Measurements from ENCODE around the gene ZZZ3. TPM values are rescaled to one million over a fixed set of nuclear protein-coding genes. Genes with fewer than 3 reads are reported as not detected.

The ZZZ3 gene
- total RNA-seq (2021) = 51.1 and 52.4 TPM in 2 replicates
- long read RNA-seq, full-length matches to known transcripts = 24 of 172 reads
- long read RNA-seq, partial matches to known transcripts = 21 of 172 reads
- long read RNA-seq, other reads (novel, unspliced or antisense) = 127 of 172 reads

- Mint-ChIP-seq H3K4me3 (peak within 1 kb of the TSS; percentile 98 to 99), H3K4me1 (peaks cover 20 to 25% of the 10 kb centered on the region in 2 experiments), H3K36me3 (ENCODE audit: insufficient read depth in 1 of 3, low read depth in 3 of 3) (peaks cover 0 to 4% (median 0%) of the 10 kb centered on the region in 3 experiments; a peak in 2 of 7 replicates), H3K27me3 (ENCODE audit: low read depth) (no peaks in the 10 kb centered on the region), H3K9me3 (no peaks in the 10 kb centered on the region), H3K27ac (peak within 1 kb of the TSS; percentile 99 to 100 (median 100))
- H3K4ac ChIP-seq (ENCODE audit: low read depth, low read length) = no peak within 1 kb of the TSS; the same call in 1 of the 2 replicates
- no peak within 1 kb of the TSS for H4K8ac ChIP-seq (replicated peaks; ENCODE audit: insufficient read length, low read depth, low read length)
- H4K91ac ChIP-seq (ENCODE audit: insufficient read length, low read depth, low read length) = no peak within 1 kb of the TSS
- H3K79me1 ChIP-seq (ENCODE audit: insufficient read depth, low read depth, low read length, poor library complexity, severe bottlenecking) = no peaks in the 10 kb centered on the region
- H3K27me3 ChIP-seq (ENCODE audit: insufficient read depth, low read length) = no peaks in the 10 kb centered on the region
- no peak within 1 kb of the TSS for H3T11ph ChIP-seq (ENCODE audit: low read length)
- H2AK5ac ChIP-seq (ENCODE audit: insufficient read length, low read length) = no peak within 1 kb of the TSS
- DNase-seq = peak; percentile 95
- peaks cover 14% of the 10 kb centered on the region for H3K23me2 ChIP-seq (ENCODE audit: insufficient read length, low read depth, low read length, poor library complexity, severe bottlenecking)
- no peak for TF ChIP-seq CTCF (conservative IDR thresholded peaks at IDR 0.05)
- peak within 1 kb of the TSS; percentile 92 for H4K5ac ChIP-seq (ENCODE audit: insufficient read length, low read depth, low read length)
- peak within 1 kb of the TSS; percentile 92 for H3K56ac ChIP-seq (ENCODE audit: insufficient read length, low read depth, low read length)
- H3K9ac ChIP-seq (ENCODE audit: extremely low read depth, insufficient read length, low read length) = peak within 1 kb of the TSS; percentile 100
- H3K23ac ChIP-seq (ENCODE audit: insufficient read length, low read depth, low read length) = no peak within 1 kb of the TSS
- peak within 1 kb of the TSS; percentile 23 for H2BK5ac ChIP-seq (ENCODE audit: insufficient read length, low read length)
- H2AFZ ChIP-seq (ENCODE audit: low read length) = peak within 1 kb of the TSS; percentile 74
- peak within 1 kb of the TSS; percentile 99 for H3K18ac ChIP-seq (ENCODE audit: insufficient read length, low read depth, low read length)
- H3K14ac ChIP-seq (ENCODE audit: insufficient read depth, low read length) = peak within 1 kb of the TSS; percentile 99
- H2BK120ac ChIP-seq (ENCODE audit: low read depth, low read length, poor library complexity, severe bottlenecking) = peak within 1 kb of the TSS; percentile 84
- H4K20me1 ChIP-seq (ENCODE audit: control insufficient read depth, insufficient read depth, insufficient read length) = no peaks in the 10 kb centered on the region
- H3K79me2 ChIP-seq (ENCODE audit: insufficient read depth, low read length) = peaks cover 18% of the 10 kb centered on the region
- peak within 1 kb of the TSS; percentile 99 for H3K27ac ChIP-seq (ENCODE audit: insufficient read length, low read depth, low read length)
- no CpG with 5 or more reads among the region's 56 CpGs for WGBS (ENCODE audit: extremely low coverage, insufficient read length, low lambda C conversion rate)
- H2BK15ac ChIP-seq (ENCODE audit: low read depth, low read length) = no peak within 1 kb of the TSS
- H3K4me2 ChIP-seq (ENCODE audit: insufficient read depth, insufficient read length, low read length) = peak within 1 kb of the TSS; percentile 76
- no peaks in the 10 kb centered on the region for H3K9me3 ChIP-seq (ENCODE audit: control insufficient read depth, low read depth, low read length)
- no peak within 1 kb of the TSS for H2BK20ac ChIP-seq (ENCODE audit: low read depth, low read length, poor library complexity, severe bottlenecking)
- H2BK12ac ChIP-seq (ENCODE audit: insufficient read length, low read depth, low read length) = no peak within 1 kb of the TSS
- no peaks in the 10 kb centered on the region for H3K4me1 ChIP-seq (ENCODE audit: insufficient read depth, low read length)
These were observed at the start of gene ZZZ3 for GRCh38 chr1:77682460-77683159. ZZZ3 (minus strand) TSS chr1:77682658; CDS start chr1:77633354, 49,304 bp downstream.

Data from H9 (cell line).